Measurements from ENCODE around the gene GRN.

GRCh38 chr17:44324092-44324570 is 21.0 kb upstream of the GRN start:
- TF ChIP-seq CTCF (IDR thresholded peaks at IDR 0.05 in 4 of 5, conservative IDR thresholded peaks at IDR 0.05 in 1 of 5): no peak
- no peak for TF ChIP-seq POLR2A (IDR thresholded peaks at IDR 0.05)

Data from gastrocnemius medialis (tissue), 4 donors.